ENCODE data around the gene FURIN.
"Not testable (repeated sequence)": the region's sequence is repeated elsewhere in the genome, so short reads cannot be mapped to it uniquely, and the experiment has no call there.

The FURIN gene

DNA sequence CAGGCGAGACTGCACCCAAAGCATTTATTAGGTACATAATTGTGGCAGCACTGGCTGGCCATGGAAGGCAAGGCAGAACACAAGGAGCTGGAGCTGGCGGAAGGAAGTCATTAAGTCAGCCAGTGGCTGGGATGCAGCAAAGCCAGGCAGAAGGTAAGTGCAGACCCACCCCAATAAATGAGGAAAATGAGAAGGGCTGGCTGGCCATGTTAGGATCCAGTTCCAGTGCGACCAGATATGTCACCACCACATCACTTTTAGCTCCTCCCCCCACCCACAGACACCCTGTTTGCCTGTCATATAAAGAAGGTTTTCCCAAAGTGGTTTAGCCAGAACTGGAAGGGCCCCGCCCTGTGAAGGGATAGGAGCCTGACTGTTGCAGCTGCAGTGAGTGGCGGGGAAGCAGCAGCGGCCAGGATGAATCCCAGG lies at the start of gene FURIN:
Gene FURIN, plus strand, starts transcription at position 328 of the 429 bp plus-strand sequence. CDS start 7,153 bp downstream, outside the sequence.
- DNase-seq (ENCODE audit: low spot score) = no peak
- in situ Hi-C loops (cut with MboI; ENCODE audit: low sequenced_read_pairs, unreplicated experiment) = no loop called here
- TF ChIP-seq, protein P1, sequence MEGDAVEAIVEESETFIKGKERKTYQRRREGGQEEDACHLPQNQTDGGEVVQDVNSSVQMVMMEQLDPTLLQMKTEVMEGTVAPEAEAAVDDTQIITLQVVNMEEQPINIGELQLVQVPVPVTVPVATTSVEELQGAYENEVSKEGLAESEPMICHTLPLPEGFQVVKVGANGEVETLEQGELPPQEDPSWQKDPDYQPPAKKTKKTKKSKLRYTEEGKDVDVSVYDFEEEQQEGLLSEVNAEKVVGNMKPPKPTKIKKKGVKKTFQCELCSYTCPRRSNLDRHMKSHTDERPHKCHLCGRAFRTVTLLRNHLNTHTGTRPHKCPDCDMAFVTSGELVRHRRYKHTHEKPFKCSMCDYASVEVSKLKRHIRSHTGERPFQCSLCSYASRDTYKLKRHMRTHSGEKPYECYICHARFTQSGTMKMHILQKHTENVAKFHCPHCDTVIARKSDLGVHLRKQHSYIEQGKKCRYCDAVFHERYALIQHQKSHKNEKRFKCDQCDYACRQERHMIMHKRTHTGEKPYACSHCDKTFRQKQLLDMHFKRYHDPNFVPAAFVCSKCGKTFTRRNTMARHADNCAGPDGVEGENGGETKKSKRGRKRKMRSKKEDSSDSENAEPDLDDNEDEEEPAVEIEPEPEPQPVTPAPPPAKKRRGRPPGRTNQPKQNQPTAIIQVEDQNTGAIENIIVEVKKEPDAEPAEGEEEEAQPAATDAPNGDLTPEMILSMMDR (IDR thresholded peaks at IDR 0.05; ENCODE audit: borderline replicate concordance, control extremely low read depth, extremely low read depth, insufficient read depth, missing control alignments) = no peak

DNA sequence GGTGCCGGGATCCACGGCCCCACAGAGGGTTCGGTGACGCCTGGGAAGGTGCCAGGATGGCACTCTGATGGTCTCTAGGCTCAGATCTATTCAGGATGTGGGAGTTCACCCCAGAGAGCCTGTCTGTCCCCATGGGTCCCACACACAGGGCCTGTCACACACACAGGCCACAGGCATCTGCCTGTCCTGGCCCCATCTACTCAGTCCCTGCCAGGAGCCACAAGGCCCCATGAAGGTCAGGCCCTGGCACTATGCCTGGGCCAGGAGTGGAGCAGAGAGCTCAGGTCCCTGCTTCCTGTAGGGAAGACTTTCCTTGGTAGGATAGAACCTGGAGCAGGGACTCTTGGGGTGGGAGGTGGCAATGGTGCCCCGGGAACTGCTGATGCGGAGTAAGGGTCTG lies 49.0 kb upstream of the FURIN start:
- TF ChIP-seq, protein P1 (IDR thresholded peaks at IDR 0.05; ENCODE audit: borderline replicate concordance, control extremely low read depth, extremely low read depth, insufficient read depth, missing control alignments) = no peak
- in situ Hi-C loops (cut with MboI; ENCODE audit: low sequenced_read_pairs, unreplicated experiment) = no loop called here
- no peak for DNase-seq (ENCODE audit: low spot score)

DNA sequence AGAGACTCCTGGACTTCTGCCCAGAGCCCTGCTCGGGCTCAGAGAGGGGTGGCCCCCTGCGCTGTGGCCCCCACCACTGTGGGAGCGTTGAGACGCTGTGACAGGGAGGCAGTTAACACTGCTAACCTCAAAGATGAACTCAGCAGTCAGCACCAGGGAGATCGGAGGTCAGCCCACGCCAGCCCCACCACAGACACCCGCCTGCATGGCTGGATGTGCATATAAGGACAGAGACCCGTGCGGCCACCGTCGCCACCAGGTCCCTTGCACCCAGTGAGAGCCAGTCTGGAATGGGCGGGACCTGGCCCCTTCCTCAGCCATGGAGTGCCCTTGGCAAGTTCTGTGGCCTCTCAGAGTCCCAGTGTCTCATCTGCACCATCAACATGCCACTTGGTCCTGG lies 48.5 kb upstream of the FURIN start:
- TF ChIP-seq, protein P1 (IDR thresholded peaks at IDR 0.05; ENCODE audit: borderline replicate concordance, control extremely low read depth, extremely low read depth, insufficient read depth, missing control alignments) = no peak
- in situ Hi-C loops (cut with MboI; ENCODE audit: low sequenced_read_pairs, unreplicated experiment) = no loop called here
- DNase-seq (ENCODE audit: low spot score) = no peak

DNA sequence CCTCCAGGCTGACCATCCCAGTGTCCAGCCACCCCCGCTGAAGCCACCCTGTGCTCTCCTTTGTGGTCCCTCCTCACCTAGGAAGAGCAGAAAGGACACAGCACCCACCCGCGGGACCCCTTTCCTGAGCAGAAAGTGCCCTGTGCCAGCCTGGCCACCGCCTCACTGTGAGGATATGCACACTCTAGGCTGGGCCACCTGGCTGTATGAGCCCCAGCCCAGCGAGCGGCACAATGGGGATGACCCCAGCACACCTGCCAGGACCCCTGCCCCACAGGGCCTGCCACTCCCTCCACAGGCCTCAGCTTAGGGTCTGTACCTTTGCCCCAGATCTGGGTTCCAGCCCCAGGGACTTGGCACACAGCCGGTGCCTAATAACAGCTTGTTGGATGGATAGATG lies 47.9 kb upstream of the FURIN start:
- in situ Hi-C loops (cut with MboI; ENCODE audit: low sequenced_read_pairs, unreplicated experiment) = no loop called here
- TF ChIP-seq, protein P1 (IDR thresholded peaks at IDR 0.05; ENCODE audit: borderline replicate concordance, control extremely low read depth, extremely low read depth, insufficient read depth, missing control alignments) = no peak
- no peak for DNase-seq (ENCODE audit: low spot score)

DNA sequence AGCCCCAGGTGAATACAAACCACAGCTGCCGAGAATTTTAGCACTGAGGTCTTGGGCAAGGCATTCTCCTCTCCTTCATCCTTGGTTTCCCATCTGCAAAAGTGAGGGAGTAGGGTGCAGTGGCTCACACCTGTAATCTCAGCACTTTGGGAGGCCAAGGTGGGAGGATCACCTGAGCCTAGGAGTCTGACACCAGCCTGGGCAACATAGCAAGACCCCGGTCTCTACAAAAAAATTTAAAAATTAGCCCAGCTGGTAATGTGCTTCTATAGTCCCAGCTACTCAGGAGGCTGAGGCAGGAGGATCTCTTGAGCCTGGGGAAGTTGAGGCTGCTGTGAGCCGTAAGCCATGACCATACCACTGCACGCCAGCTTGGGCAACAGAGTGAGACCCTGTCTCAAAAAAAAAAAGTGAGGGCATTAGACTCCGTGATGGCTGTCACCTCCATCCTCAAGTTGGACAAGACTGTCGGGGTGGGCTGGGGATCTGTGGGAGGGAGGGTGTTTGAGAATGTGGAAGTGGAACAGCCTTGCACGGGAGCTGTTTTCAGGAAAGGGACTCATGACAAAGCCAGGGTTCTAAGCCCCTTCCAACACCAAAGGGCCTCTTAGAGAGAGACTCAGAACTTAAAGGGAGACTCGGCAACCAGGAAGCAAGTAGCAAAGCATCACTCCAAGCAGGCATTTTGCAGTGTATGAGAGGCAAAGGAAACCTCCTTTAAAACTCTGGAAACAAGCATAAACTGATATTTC lies 46.0 kb upstream of the FURIN start:
- TF ChIP-seq, protein P1 (IDR thresholded peaks at IDR 0.05; ENCODE audit: borderline replicate concordance, control extremely low read depth, extremely low read depth, insufficient read depth, missing control alignments) = no peak
- in situ Hi-C loops (cut with MboI; ENCODE audit: low sequenced_read_pairs, unreplicated experiment) = no loop called here
- DNase-seq (ENCODE audit: low spot score) = no peak

DNA sequence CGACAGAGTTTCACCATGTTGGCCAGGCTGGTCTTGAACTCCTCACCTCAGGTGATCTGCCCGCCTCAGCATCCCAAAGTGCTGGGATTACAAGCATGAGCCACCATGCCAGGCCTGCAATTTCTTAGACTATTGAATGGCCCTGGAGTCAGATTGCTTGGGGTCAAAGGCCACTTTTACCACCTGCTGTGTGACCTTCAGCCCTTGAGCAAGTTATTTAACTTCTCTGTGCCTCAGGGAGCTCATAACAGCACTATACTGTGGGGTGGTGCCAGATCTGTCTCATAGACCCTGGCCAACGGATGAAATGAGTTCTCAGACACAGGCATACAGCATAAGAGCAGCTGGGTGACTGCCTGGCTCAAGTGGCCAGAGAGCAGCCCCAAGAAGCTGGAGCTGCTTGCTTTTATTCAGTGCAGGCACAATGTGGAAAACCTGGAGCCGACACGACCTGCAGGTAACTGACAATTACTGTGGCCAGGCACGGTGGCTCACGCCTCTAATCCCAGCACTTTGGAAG lies 44.9 kb upstream of the FURIN start:
- in situ Hi-C loops (cut with MboI; ENCODE audit: low sequenced_read_pairs, unreplicated experiment) = no loop called here
- DNase-seq (ENCODE audit: low spot score) = no peak
- TF ChIP-seq, protein P1 (IDR thresholded peaks at IDR 0.05; ENCODE audit: borderline replicate concordance, control extremely low read depth, extremely low read depth, insufficient read depth, missing control alignments) = no peak

DNA sequence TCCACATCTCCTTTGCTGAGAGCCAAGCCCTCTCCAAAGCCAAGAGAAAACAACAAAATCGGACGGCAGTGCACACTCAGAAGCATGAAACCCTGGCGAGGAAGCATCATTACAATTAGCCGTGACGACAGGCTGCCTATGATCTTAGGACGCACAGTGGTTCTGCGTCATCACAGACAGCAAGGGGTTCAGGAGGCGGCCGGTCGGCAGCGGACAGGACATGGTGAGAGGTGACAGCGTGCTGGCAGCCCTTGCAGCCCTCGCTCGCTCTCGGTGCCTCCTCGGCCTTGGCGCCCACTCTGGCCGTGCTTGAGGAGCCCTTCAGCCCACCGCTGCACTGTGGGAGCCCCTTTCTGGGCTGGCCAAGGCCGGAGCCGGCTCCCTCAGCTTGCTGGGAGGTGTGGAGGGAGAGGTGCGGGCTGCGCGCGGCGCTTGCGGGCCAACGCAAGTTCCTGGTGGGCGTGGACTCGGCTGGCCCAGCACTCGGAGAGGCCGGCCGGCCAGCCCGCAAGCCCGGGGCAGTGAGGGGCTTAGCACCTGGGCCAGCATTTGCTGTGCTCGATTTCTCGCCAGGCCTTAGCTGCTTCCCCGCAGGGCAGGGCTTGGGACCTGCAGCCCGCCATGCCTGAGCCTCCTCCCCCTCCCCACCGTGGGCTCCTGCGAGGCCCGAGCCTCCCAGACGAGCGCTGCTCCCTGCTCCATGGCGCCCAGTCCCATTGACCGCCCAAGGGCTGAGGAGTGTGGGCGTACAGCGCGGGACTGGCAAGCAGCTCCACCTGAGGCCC lies 43.1 kb upstream of the FURIN start:
- DNase-seq (ENCODE audit: low spot score); in situ Hi-C loops (cut with MboI; ENCODE audit: low sequenced_read_pairs, unreplicated experiment): not testable (repeated sequence)

DNA sequence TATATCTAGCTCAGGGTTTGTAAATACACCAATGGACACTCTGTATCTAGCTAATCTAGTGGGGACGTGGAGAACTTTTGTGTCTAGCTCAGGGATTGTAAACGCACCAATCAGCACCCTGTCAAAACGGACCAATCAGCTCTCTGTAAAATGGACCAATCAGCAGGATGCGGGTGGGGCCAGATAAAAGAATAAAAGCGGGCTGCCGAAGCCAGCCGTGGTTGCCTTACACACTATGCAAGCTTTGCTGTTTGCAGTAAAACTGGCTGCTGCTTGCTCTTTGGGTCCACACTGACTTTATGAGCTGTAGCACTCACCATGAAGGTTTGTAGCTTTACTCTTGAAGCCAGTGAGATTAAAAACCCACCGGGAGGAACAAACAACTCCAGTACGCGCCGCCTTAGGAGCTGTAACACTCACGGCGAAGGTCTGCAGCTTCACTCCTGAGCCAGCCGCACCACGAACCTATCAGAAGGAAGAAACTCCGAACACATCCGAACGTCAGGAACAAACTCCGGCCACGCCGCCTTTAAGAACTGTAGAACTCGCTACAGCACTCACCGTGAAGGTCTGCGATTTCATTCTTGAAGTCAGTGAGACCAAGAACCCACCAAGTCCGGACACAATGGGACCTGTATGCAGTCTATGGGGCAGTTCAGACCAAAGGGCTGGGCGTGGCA lies 42.0 kb upstream of the FURIN start:
- in situ Hi-C loops (cut with MboI; ENCODE audit: low sequenced_read_pairs, unreplicated experiment); DNase-seq (ENCODE audit: low spot score): not testable (repeated sequence)

Data from GM13976 (cell line).